Spleen (tissue), 7 donors: Measurements from ENCODE around the gene PIAS1.

Experiments used
- POLR2A ChIP-seq, 3 donors: fragments of 450-650 bp; IDR thresholded peaks; one replicate each; pipeline ENCODE4 v1.5.1; 2017; ENCODE audit warnings: antibody characterized with exemption in 3 of 3, mild to moderate bottlenecking in 1 of 3
- TF ChIP-seq, protein P1 (sequence below), 11 experiments: fragments of 200-600 bp in 7 of 11; fragments of 450-650 bp in 4 of 11; sonication (generic) in 4 of 11; IDR thresholded peaks in 8 of 11; conservative IDR thresholded peaks in 3 of 11; 1 replicate in 7 of 11; 2 replicates in 4 of 11; pipeline versions ENCODE4 v1.4.0 to v1.8.0; 2016 to 2021; ENCODE audit warnings: antibody characterized with exemption in 11 of 11, inconsistent platforms in 4 of 11, mild to moderate bottlenecking in 1 of 11
- donor health status: DM: no; HTN: no; CAD: no; lungs with moderate emphysema.
- donor health status: DM: no; HTN: no; CAD: no.
- donor health status: DM: no; HTN: no; CAD: no.

DNA sequence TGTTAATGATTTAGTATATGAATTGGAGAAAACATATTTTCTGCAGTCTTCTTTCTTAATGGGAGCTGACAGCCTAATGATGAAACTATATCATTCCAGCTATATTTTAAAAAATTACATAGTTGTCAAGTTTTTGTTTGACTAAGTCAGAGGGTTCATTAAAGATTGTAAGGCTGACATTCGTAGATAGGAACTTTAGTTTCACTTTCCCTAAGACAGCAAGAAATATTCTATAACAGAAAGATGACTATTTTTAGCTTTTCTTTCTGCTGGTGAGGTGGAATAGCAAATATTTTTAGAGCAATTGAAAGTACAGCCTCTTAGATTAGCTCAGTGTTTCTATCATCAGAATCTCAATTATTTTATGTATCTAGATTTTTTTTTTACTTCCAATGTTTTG is 60.2 kb downstream of the PIAS1 start:
- TF ChIP-seq, protein P1, sequence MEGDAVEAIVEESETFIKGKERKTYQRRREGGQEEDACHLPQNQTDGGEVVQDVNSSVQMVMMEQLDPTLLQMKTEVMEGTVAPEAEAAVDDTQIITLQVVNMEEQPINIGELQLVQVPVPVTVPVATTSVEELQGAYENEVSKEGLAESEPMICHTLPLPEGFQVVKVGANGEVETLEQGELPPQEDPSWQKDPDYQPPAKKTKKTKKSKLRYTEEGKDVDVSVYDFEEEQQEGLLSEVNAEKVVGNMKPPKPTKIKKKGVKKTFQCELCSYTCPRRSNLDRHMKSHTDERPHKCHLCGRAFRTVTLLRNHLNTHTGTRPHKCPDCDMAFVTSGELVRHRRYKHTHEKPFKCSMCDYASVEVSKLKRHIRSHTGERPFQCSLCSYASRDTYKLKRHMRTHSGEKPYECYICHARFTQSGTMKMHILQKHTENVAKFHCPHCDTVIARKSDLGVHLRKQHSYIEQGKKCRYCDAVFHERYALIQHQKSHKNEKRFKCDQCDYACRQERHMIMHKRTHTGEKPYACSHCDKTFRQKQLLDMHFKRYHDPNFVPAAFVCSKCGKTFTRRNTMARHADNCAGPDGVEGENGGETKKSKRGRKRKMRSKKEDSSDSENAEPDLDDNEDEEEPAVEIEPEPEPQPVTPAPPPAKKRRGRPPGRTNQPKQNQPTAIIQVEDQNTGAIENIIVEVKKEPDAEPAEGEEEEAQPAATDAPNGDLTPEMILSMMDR (IDR thresholded peaks at IDR 0.05 in 8 of 11, conservative IDR thresholded peaks at IDR 0.05 in 3 of 11) = no peak
- no peak for TF ChIP-seq POLR2A (IDR thresholded peaks at IDR 0.05)
